ENCODE data around the gene TREH. TPM values are rescaled to one million over a fixed set of nuclear protein-coding genes. Genes with fewer than 3 reads are reported as not detected.

Gene TREH
- total and polyA plus RNA-seq, 2 experiments from 2014 or later, result 0.42 TPM; not detected in 1

DNA sequence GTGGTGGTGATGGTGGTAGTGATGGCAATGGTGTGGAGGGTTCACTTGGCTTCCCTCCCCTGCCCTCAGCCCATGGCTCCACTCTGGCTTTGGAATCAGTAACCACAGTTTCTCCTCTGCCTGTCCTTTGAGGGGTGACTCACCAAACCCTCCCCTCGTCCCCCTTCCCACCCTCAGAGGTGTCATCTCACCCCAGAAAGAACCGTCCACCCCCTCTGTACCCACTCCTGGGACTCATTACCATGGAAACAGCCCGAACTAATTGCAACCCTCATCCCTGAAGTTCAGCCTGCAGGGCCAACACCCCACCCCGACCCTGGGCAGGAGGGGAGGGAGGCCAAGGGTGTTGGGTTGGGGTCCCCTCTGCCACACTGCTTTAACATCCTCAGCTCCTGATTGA, 45.5 kb downstream of the TREH start:
- Histone ChIP-seq H3K4me3 (no peak overlapping the region), H3K27ac (no peak overlapping the region), H3K9me3 (ENCODE audit: low read depth) (no peaks in the 10 kb centered on the region), H3K27me3 (no peaks in the 10 kb centered on the region), H3K4me1 (ENCODE audit: low read depth) (peaks cover 12% of the 10 kb centered on the region), H3K36me3 (peaks cover 22% of the 10 kb centered on the region)
- TF ChIP-seq CTCF (IDR thresholded peaks at IDR 0.05; ENCODE audit: low read depth, low read length), result no peak
- DNase-seq (ENCODE audit: low read depth in 1 of 2, low spot score in 1 of 2), result no peak

DNA sequence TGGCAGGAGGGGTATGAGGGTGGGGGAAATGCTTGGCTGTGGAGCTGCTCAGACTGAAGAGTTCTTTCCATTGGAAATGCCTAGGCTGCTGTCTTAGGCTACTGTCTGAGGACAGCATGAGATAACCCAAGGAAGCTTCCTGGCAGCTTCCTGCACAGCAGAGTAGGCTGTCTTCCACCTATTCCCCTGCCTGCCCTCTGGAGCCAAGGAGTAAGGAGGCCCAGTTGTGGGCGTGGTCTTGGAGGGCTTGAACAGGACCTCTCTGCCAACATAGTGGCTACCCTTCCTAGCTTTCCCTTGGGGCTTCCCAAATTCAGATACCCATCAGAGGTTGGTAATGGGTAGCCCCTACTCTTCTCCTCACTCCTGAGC, 46.1 kb downstream of the TREH start:
- TF ChIP-seq CTCF (IDR thresholded peaks at IDR 0.05; ENCODE audit: low read depth, low read length), result no peak
- H3K4me1 ChIP-seq (ENCODE audit: low read depth), result peaks cover 12% of the 10 kb centered on the region
- H3K36me3 ChIP-seq, result peaks cover 28% of the 10 kb centered on the region
- H3K27ac ChIP-seq, result no peak overlapping the region
- no peaks in the 10 kb centered on the region for H3K9me3 ChIP-seq (ENCODE audit: low read depth)
- no peaks in the 10 kb centered on the region for H3K27me3 ChIP-seq
- DNase-seq (ENCODE audit: low read depth in 1 of 2, low spot score in 1 of 2), result no peak
- H3K4me3 ChIP-seq, result no peak overlapping the region

DNA sequence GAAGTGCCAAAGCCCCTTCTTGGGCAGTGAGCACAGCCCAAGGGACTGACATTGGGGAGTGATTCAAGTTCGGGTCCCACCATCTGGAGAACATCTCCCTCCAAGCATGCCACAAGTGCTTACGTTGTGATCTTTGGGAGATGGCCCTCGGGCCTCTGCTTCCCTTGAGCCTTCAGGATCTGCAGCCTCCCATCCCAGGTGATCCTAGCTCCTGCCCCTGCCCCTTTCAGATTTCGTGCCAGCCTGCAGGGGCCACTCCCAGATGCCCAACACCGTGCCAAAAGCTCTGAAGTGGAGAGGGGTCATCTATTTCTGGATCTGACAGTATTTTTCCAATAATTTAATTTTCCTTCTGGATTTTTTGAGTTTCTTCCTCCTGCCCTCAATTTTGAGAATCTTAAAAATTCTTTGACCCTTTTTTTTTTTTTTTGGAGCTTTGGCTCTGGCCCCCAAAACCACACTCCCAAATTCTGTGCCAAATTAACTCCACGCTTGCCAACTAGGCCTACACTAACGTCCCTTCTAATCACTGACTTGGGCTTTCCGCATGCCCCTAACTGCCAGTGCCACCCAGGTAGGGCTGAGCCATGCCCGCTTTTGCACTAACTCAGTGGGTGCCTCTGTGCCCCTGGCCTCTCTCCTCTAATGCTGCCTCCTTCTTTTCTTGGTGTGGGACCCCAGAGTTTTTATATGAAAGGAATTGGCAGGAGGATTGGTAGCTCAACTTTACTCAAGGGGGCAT, 46.7 kb downstream of the TREH start:
- TF ChIP-seq CTCF (IDR thresholded peaks at IDR 0.05; ENCODE audit: low read depth, low read length), result no peak
- no peak overlapping the region for H3K4me3 ChIP-seq
- no peaks in the 10 kb centered on the region for H3K9me3 ChIP-seq (ENCODE audit: low read depth)
- no peak for DNase-seq (ENCODE audit: low read depth in 1 of 2, low spot score in 1 of 2)
- H3K27ac ChIP-seq, result no peak overlapping the region
- peaks cover 12% of the 10 kb centered on the region for H3K4me1 ChIP-seq (ENCODE audit: low read depth)
- H3K27me3 ChIP-seq, result no peaks in the 10 kb centered on the region
- peaks cover 26% of the 10 kb centered on the region for H3K36me3 ChIP-seq

GRCh38 chr11:118631142-118631909, 48.1 kb downstream of the TREH start:
- no peak for DNase-seq (ENCODE audit: low read depth in 1 of 2, low spot score in 1 of 2)
- Histone ChIP-seq H3K36me3 (peaks cover 21% of the 10 kb centered on the region), H3K4me1 (ENCODE audit: low read depth) (peaks cover 12% of the 10 kb centered on the region), H3K27me3 (no peaks in the 10 kb centered on the region), H3K4me3 (no peak overlapping the region), H3K27ac (no peak overlapping the region), H3K9me3 (ENCODE audit: low read depth) (no peaks in the 10 kb centered on the region)
- TF ChIP-seq CTCF (IDR thresholded peaks at IDR 0.05; ENCODE audit: low read depth, low read length), result no peak

GRCh38 chr11:118629761-118630661, 49.4 kb downstream of the TREH start:
- Histone ChIP-seq H3K27me3 (no peaks in the 10 kb centered on the region), H3K9me3 (ENCODE audit: low read depth) (no peaks in the 10 kb centered on the region), H3K27ac (no peak overlapping the region), H3K36me3 (peaks cover 21% of the 10 kb centered on the region), H3K4me3 (no peak overlapping the region), H3K4me1 (ENCODE audit: low read depth) (peaks cover 7% of the 10 kb centered on the region)
- no peak for DNase-seq (ENCODE audit: low read depth in 1 of 2, low spot score in 1 of 2)
- no peak for TF ChIP-seq CTCF (IDR thresholded peaks at IDR 0.05; ENCODE audit: low read depth, low read length)

Measured in cardiac muscle cell (in vitro differentiated cells and primary cell).